Esophagus squamous epithelium (tissue), 5 donors: ENCODE measurements around the gene IFITM1. TPM values are rescaled to one million over a fixed set of nuclear protein-coding genes. Genes with fewer than 3 reads are reported as not detected.
"Not testable (repeated sequence)": the region's sequence is repeated elsewhere in the genome, so short reads cannot be mapped to it uniquely, and the experiment has no call there.

Source experiments
- DNase-seq: peaks from one replicate; lab custom pipeline; 2025; lab: John Stamatoyannopoulos, UW
- H3K27ac ChIP-seq, 4 donors: fragments of 200-600 bp; sonication (generic); one replicate each; pipeline ENCODE4 v1.5.1; 2016 to 2019; ENCODE audit warnings: mild to moderate bottlenecking in 1 of 4
- H3K27me3 ChIP-seq, 4 donors: fragments of 200-600 bp; sonication (generic); 1 replicate in 3 of 4; 2 replicates in 1 of 4; pipeline versions ENCODE4 v1.5.1 to v1.6.0; 2017 to 2021; ENCODE audit warnings: antibody characterized with exemption in 1 of 4
- H3K36me3 ChIP-seq, 3 donors: fragments of 200-600 bp; sonication (generic); one replicate each; pipeline ENCODE4 v1.5.1; 2016 to 2019
- H3K4me1 ChIP-seq, 3 donors: fragments of 200-600 bp; sonication (generic); one replicate each; pipeline ENCODE4 v1.5.1; 2017 to 2019
- H3K4me3 ChIP-seq, 4 donors: fragments of 200-600 bp; sonication (generic); 1 replicate in 3 of 4; 2 replicates in 1 of 4; pipeline ENCODE4 v1.5.1; 2016 to 2019; ENCODE audit warnings: mild to moderate bottlenecking in 2 of 4, moderate library complexity in 1 of 4
- H3K9me3 ChIP-seq, 3 donors: fragments of 200-600 bp; sonication (generic); one replicate each; pipeline ENCODE4 v1.5.1; 2016 to 2019
- CTCF ChIP-seq, 6 experiments: fragments of 450-650 bp in 4 of 6; fragments of 200-600 bp in 2 of 6; sonication (generic) in 2 of 6; IDR thresholded peaks; one replicate each; pipeline ENCODE4 v1.5.1; 2016 to 2019; ENCODE audit warnings: antibody characterized with exemption in 6 of 6, mild to moderate bottlenecking in 4 of 6, moderate library complexity in 4 of 6
- POLR2A ChIP-seq, 4 donors: fragments of 450-650 bp; IDR thresholded peaks; one replicate each; pipeline ENCODE4 v1.6.1; 2017; ENCODE audit warnings: antibody characterized with exemption in 4 of 4, mild to moderate bottlenecking in 4 of 4, moderate library complexity in 3 of 4
- WGBS, 2 donors: methylation state at CpG; one replicate each; pipeline ENCODE4 v1.1.5; 2018; 5-methylcytosine and 5-hydroxymethylcytosine counted together
- intact Hi-C: fragments of 100-400 bp; cut with DNase I; formaldehyde crosslinking; loops from one replicate; pipeline ENCODE4 v1.15.0; 2022
- total RNA-seq, 4 donors: library from RNA; depleted of rRNA; stranded (reverse); fragments of >200 nt; gene quantifications; one replicate each; pipeline ENCODE4 v1.1.0, GENCODE V29; 2016
- donor health status: DM: yes; HTN: yes; CAD: no.

Gene IFITM1
- total RNA-seq, 4 donors from 2014 or later, result 26.3 to 133 (median 60.0) TPM

- DNase-seq, result no peak
- peak overlapping the region; percentile 79 to 94 (median 90) for H3K27ac ChIP-seq
- H3K36me3 ChIP-seq, result no peaks in the 10 kb centered on the region
- 100% methylated on average over 2 of the region's 6 CpGs for WGBS, 2 donors
- H3K4me1 ChIP-seq, result peaks cover 16 to 53% (median 35%) of the 10 kb centered on the region in 3 donors
- H3K4me3 ChIP-seq, result peak overlapping the region in 1 of 4 donors; percentile 42
- no peaks in the 10 kb centered on the region for H3K9me3 ChIP-seq
- TF ChIP-seq POLR2A (IDR thresholded peaks at IDR 0.05), result no peak
- TF ChIP-seq CTCF (IDR thresholded peaks at IDR 0.05), result no peak
- intact Hi-C loops, result no loop called here
- peaks cover 0 to 16% (median 0%) of the 10 kb centered on the region in 4 donors for H3K27me3 ChIP-seq
Measured at GRCh38 chr11:326592-326841, 12.7 kb downstream of the IFITM1 start.

GRCh38 chr11:326842-327580 lies 13.2 kb downstream of the IFITM1 start:
- Histone ChIP-seq H3K4me1 (peaks cover 16 to 53% (median 35%) of the 10 kb centered on the region in 3 donors), H3K9me3 (no peaks in the 10 kb centered on the region), H3K36me3 (no peaks in the 10 kb centered on the region), H3K27ac (peak overlapping the region; percentile 79 to 94 (median 90)), H3K4me3 (peak overlapping the region in 2 of 4 donors; percentile 13 to 42), H3K27me3 (peaks cover 0 to 21% (median 0%) of the 10 kb centered on the region in 4 donors)
- 23 to 33% methylated on average over 5 of the region's 19 CpGs for WGBS, 2 donors
- no peak for DNase-seq
- TF ChIP-seq CTCF (IDR thresholded peaks at IDR 0.05) (no peak), POLR2A (IDR thresholded peaks at IDR 0.05) (peak in 1 of 4 donors; percentile 37)
- intact Hi-C loops, result no loop called here

GRCh38 chr11:327581-327923 lies 13.7 kb downstream of the IFITM1 start:
- WGBS, 2 donors, result 93 to 97% methylated on average over 3 of the region's 3 CpGs
- Histone ChIP-seq H3K27me3 (peaks cover 0 to 23% (median 0%) of the 10 kb centered on the region in 4 donors), H3K4me1 (peaks cover 16 to 50% (median 35%) of the 10 kb centered on the region in 3 donors), H3K27ac (peak overlapping the region; percentile 79 to 94 (median 90)), H3K9me3 (no peaks in the 10 kb centered on the region), H3K36me3 (no peaks in the 10 kb centered on the region), H3K4me3 (peak overlapping the region in 1 of 4 donors; percentile 42)
- no peak for DNase-seq
- intact Hi-C loops, result no loop called here
- TF ChIP-seq POLR2A (IDR thresholded peaks at IDR 0.05) (no peak), CTCF (IDR thresholded peaks at IDR 0.05) (no peak)

- intact Hi-C loops, result no loop called here
- Histone ChIP-seq H3K4me3 (no peak overlapping the region), H3K27ac (peak overlapping the region in 2 of 4 donors; percentile 30 to 91), H3K4me1 (peaks cover 16 to 46% (median 35%) of the 10 kb centered on the region in 3 donors), H3K27me3 (peaks cover 0 to 28% (median 0%) of the 10 kb centered on the region in 4 donors), H3K36me3 (no peaks in the 10 kb centered on the region), H3K9me3 (no peaks in the 10 kb centered on the region)
- TF ChIP-seq CTCF (IDR thresholded peaks at IDR 0.05), result no peak
- TF ChIP-seq POLR2A (IDR thresholded peaks at IDR 0.05), result no peak
- DNase-seq, result no peak
- 90 to 92% methylated on average over 7 to 8 of the region's 13 CpGs for WGBS, 2 donors
Measured at GRCh38 chr11:328012-328411, 14.2 kb downstream of the IFITM1 start.

GRCh38 chr11:328516-329100 lies 14.8 kb downstream of the IFITM1 start:
- H3K4me3 ChIP-seq, H3K36me3 ChIP-seq, DNase-seq, H3K9me3 ChIP-seq, intact Hi-C loops: not testable (repeated sequence)
- 90 to 92% methylated on average over 15 of the region's 15 CpGs for WGBS, 2 donors
- Histone ChIP-seq H3K27ac (peak overlapping the region in 1 of 4 donors; percentile 91), H3K4me1 (peaks cover 16 to 46% (median 35%) of the 10 kb centered on the region in 3 donors), H3K27me3 (peaks cover 0 to 33% (median 0%) of the 10 kb centered on the region in 4 donors)
